Epithelial cell of proximal tubule (primary cell): ENCODE data around the gene CLDN25. TPM values are rescaled to one million over a fixed set of nuclear protein-coding genes. Genes with fewer than 3 reads are reported as not detected.
A peak's percentile ranks its signal among the peaks of the same experiment; 100 is the strongest.
"Not testable (repeated sequence)": the region's sequence is repeated elsewhere in the genome, so short reads cannot be mapped to it uniquely, and the experiment has no call there.

Experiments used
- DNase-seq: peaks from one replicate; pipeline ENCODE4 v3.0.0-alpha.2; 2011; ENCODE audit warnings: low read depth
- H3K4me3 ChIP-seq: 2 replicates; pipeline ENCODE4 v1.5.1; 2011; ENCODE audit warnings: low read depth, mild to moderate bottlenecking, low read length
- CTCF ChIP-seq: conservative IDR thresholded peaks from 2 replicates; pipeline ENCODE4 v1.5.1; 2012; ENCODE audit warnings: low read depth, mild to moderate bottlenecking, low read length
- total RNA-seq: library from RNA; depleted of rRNA; stranded (reverse); fragments of >200 nt; gene quantifications from 2 replicates; pipeline ENCODE4 v1.2.3, GENCODE V29; 2015

CLDN25 gene
- total RNA-seq, 1 donor from 2014 or later: not detected

DNA sequence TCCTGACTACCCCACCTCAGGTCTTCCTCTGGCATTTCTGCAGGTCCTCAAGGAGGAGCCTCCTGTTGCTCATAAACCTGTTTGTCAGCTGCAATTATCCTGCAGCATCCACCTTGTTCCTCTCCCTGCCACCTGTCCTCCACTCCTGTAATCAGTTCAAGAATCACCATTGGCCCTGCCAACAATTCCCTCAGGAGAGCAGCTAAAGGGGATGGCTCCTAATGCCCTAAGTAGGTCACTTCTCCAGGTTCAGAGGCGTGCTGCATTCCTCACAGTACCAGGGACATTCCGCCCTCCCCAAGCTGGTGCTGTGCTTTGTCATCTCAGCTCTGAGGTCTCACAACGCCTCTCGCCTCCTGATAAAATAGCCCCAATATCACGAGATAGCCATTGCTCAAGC lies 2.1 kb downstream of the CLDN25 start:
- DNase-seq: no peak
- H3K4me3 ChIP-seq: no peak overlapping the region
- TF ChIP-seq CTCF: no peak

DNA sequence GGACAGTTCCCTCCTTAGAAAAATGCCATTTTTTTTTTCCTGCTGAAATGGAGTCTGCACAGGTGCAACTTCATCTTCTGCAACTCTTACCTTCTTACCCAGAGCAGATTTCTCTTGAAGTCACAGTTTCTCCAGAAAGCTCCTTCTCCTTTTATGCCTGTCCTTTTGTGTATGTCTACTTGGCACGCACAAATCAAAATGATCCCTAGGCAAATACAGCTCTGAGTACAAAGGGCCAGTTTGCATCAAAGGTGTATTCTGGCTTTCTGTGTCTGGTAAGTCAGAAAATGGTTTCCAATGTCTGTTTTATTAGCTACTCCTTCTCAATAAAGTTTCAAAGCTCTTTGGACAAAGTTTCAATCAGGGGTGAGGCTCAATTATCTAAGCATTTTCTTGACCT lies 2.5 kb downstream of the CLDN25 start:
- no peak for DNase-seq
- no peak for TF ChIP-seq CTCF
- no peak overlapping the region for H3K4me3 ChIP-seq

GRCh38 chr11:113789016-113789415 lies 9.4 kb downstream of the CLDN25 start:
- H3K4me3 ChIP-seq, DNase-seq: not testable (repeated sequence)

DNA sequence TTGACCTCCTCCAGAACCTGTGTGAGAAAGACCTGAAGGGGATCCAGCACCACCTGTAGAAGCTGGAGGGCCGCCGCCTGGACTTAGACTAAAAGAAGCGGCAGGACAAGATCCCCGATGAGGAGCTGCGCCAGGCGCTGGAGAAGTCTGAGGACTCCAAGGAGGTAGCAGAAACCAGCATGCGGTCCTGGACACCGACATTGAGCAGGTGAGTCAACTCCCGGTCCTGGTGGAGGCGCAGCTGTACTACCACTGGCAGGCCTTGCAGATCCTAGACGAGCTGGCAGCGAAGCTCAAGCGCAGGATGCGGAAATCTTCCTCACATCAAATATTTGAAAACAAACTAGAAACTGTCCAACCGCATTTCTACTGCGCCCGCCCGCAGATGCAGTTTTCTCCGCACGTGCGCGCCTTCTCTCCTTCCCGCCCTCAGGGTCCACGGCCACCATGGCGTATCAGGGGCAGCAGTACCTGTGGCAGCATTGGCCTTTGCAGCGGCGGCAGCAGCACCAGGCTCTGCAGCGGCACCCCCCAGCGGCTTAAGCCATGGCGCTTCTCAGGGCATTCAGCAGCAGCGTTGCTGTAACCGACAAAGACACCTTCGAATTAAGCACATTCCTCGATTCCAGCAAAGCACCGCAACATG lies 10.2 kb downstream of the CLDN25 start:
- no peak overlapping the region for H3K4me3 ChIP-seq
- no peak for TF ChIP-seq CTCF
- DNase-seq: no peak

DNA sequence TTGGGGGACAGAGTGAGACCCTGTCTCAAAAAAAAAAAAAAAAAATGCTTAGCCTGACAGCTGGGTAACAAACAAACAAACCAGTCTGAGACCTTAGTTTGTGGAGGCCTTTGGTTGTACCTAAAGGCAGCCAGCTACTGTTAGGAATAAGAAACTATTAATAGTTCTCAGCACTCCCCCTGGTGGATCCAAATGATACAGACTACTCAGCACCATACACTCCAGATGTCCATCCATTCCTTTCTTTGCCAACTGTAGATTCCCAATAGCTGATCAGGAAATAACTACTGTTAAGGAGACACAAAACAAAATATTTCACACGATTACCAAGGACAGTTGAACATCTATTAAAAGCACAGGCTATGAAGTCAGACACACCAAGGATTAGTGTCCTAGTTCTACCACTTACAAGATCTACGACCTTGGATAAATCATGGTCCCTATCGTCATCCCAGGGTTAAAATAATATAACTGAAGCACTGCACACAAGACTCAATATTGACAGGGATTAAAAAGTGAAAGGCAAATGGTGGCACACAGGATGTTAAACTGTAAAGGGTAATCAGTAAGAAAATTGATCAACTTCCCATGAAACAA lies 17.2 kb downstream of the CLDN25 start:
- TF ChIP-seq CTCF: peak; percentile 80
- H3K4me3 ChIP-seq: no peak overlapping the region
- DNase-seq: no peak

DNA sequence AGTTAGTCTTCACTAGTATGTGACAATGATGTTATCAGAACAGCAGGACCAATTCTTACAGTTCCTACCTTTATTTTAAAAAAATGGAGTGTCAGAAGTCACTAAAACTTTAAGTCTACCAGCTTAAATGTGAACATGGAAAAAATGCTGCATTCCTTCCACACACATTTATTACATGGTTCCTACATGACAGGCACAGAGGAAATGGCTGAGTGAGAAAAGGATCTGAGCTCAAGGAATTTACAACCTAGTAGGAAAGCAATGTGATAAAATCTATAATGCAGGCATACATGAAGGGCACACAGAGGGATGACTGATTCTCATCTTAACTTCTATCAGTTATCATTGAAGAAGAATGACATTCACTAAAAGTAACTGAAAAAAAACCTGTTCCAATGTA lies 23.0 kb downstream of the CLDN25 start:
- TF ChIP-seq CTCF: no peak
- DNase-seq: no peak
- H3K4me3 ChIP-seq: no peak overlapping the region

DNA sequence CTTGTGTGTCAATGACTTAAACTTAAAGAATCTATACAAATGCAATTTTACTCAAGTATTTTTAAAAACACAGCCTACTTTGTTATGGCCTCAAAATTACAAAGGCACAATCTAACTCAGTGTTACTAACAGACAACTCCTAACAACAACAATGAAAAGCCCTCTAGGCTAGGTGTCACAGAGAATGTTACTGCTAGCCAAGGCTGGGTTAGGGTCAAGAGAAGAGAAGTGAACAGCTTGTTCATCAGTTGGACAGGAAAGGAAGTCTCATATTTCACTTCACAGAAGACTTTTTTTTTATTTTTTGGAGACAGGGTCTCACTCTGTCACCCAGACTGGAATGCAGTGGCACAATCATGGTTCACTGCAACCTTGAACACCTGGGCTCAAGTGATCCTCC lies 26.0 kb downstream of the CLDN25 start:
- no peak for DNase-seq
- TF ChIP-seq CTCF: no peak
- H3K4me3 ChIP-seq: no peak overlapping the region
